Cerebellar nuclear complex (tissue), 1 donor: ENCODE data around the gene TRPM2.
"Not testable (repeated sequence)": the region's sequence is repeated elsewhere in the genome, so short reads cannot be mapped to it uniquely, and the experiment has no call there.

Experiments used
- DNase-seq, 2 experiments: peaks; one replicate each; lab custom pipeline; 2025; lab: John Stamatoyannopoulos, UW

The TRPM2 gene

GRCh38 chr21:44397431-44398031, 44.1 kb downstream of the TRPM2 start:
- DNase-seq = no peak

- no peak for DNase-seq
Observed at GRCh38 chr21:44398499-44398898, 45.1 kb downstream of the TRPM2 start.

- no peak for DNase-seq
Observed at GRCh38 chr21:44399151-44399954, 45.9 kb downstream of the TRPM2 start.

- no peak for DNase-seq
Observed at GRCh38 chr21:44399955-44400790, 46.8 kb downstream of the TRPM2 start.

GRCh38 chr21:44400791-44401385, 47.5 kb downstream of the TRPM2 start:
- no peak for DNase-seq

GRCh38 chr21:44401386-44402160, 48.2 kb downstream of the TRPM2 start:
- no peak for DNase-seq

GRCh38 chr21:44402323-44403105, 49.1 kb downstream of the TRPM2 start:
- DNase-seq = no peak

- DNase-seq = no peak
Observed at GRCh38 chr21:44403106-44404020, 49.9 kb downstream of the TRPM2 start.

GRCh38 chr21:44404482-44404881, 51.1 kb downstream of the TRPM2 start:
- DNase-seq = not testable (repeated sequence)

GRCh38 chr21:44405091-44405947, 51.9 kb downstream of the TRPM2 start:
- DNase-seq = no peak

GRCh38 chr21:44405948-44406872, 52.8 kb downstream of the TRPM2 start:
- no peak for DNase-seq

- no peak for DNase-seq
Observed at GRCh38 chr21:44406953-44407352, 53.5 kb downstream of the TRPM2 start.

GRCh38 chr21:44407493-44407892, 54.1 kb downstream of the TRPM2 start:
- DNase-seq = no peak

GRCh38 chr21:44408226-44408625, 54.8 kb downstream of the TRPM2 start:
- DNase-seq = no peak

GRCh38 chr21:44413566-44414290, 60.3 kb downstream of the TRPM2 start:
- DNase-seq = no peak

GRCh38 chr21:44414291-44415072, 61.1 kb downstream of the TRPM2 start:
- no peak for DNase-seq
